MM.1S (cell line): ENCODE data around the gene R3HDM2.

Experiments
- EZH2 ChIP-seq: fragments of 300-600 bp; sonication (generic); optimal IDR thresholded peaks from 2 replicates; pipeline ENCODE3; 2017; ENCODE audit warnings: low read depth, mild to moderate bottlenecking, antibody characterized with exemption, low read length, mixed read lengths
- TF ChIP-seq, protein P1 (sequence below): fragments of 300-600 bp; sonication (generic); IDR thresholded peaks from 2 replicates; pipeline ENCODE4 v1.5.1; 2016; ENCODE audit warnings: antibody characterized with exemption, low read length, mixed read lengths

DNA sequence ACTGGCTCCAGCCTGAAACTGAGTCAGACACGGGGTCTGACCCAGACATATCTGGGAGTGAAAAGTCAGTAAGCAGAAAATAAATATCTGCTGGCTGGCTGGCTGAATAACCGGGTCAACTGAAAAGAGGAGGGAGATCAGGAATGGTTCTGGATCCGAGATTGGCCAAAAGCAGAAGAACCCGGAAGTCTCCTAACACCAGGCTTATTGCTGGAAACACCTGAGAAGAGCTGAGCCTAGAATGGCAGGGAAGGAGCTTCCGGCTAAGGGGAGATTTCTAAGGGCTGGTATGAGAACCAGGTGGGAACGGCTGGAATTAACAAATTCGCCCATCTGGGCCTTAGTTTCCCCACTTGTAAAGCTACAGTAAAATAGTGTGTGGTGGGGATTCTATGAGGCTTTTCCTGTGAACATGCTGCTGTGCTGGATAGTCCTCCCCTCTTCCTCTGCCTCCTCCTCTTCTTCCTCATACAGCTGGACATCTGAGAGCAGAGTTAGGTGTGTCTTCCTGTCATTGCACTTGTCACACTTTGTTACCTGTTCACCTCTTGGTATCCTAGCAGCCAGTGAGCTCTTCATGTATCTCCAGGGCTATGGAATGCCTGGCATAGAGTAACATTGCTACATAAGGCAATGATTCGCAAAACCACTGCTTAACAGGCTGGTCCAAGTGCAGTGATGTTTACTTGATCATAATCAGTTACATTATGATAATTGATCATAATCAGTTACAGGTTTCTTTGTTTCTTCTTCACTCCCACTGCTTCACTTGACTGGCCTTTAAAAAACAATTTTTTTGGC is 203.3 kb downstream of the R3HDM2 start:
- TF ChIP-seq, protein P1, sequence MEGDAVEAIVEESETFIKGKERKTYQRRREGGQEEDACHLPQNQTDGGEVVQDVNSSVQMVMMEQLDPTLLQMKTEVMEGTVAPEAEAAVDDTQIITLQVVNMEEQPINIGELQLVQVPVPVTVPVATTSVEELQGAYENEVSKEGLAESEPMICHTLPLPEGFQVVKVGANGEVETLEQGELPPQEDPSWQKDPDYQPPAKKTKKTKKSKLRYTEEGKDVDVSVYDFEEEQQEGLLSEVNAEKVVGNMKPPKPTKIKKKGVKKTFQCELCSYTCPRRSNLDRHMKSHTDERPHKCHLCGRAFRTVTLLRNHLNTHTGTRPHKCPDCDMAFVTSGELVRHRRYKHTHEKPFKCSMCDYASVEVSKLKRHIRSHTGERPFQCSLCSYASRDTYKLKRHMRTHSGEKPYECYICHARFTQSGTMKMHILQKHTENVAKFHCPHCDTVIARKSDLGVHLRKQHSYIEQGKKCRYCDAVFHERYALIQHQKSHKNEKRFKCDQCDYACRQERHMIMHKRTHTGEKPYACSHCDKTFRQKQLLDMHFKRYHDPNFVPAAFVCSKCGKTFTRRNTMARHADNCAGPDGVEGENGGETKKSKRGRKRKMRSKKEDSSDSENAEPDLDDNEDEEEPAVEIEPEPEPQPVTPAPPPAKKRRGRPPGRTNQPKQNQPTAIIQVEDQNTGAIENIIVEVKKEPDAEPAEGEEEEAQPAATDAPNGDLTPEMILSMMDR: no peak
- no peak for TF ChIP-seq EZH2
